Body of pancreas (tissue), 4 donors: ENCODE results near the gene CCDC148.

Experiments used
- POLR2A ChIP-seq, 3 donors: fragments of 450-650 bp; IDR thresholded peaks; one replicate each; pipeline ENCODE4 v1.6.1; 2016; ENCODE audit warnings: antibody characterized with exemption in 3 of 3, mild to moderate bottlenecking in 2 of 3
- TF ChIP-seq, protein P1 (sequence below), 7 experiments: fragments of 450-650 bp in 4 of 7; fragments of 200-600 bp in 3 of 7; sonication (generic) in 3 of 7; IDR thresholded peaks; one replicate each; pipeline ENCODE4 v1.5.1; 2016 to 2019; ENCODE audit warnings: antibody characterized with exemption in 7 of 7

DNA sequence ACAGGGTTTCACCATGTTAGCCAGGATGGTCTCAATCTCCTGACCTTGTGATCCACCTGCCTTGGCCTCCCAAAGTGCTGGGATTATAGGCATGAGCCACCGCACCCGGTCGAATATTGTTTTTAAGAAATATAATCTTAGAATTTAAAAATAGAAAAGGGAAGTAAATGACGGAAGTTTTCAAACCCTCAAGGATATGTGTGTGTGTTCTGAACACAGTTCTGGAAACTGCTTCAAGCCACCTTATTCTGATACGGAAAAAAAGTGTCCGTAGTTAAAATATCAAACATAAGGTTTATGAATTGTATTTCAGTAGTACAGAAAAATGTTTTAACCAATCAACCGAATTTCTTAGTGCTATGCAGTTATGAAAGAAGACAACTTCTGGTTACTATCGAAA is 239.0 kb downstream of the CCDC148 start:
- TF ChIP-seq, protein P1, sequence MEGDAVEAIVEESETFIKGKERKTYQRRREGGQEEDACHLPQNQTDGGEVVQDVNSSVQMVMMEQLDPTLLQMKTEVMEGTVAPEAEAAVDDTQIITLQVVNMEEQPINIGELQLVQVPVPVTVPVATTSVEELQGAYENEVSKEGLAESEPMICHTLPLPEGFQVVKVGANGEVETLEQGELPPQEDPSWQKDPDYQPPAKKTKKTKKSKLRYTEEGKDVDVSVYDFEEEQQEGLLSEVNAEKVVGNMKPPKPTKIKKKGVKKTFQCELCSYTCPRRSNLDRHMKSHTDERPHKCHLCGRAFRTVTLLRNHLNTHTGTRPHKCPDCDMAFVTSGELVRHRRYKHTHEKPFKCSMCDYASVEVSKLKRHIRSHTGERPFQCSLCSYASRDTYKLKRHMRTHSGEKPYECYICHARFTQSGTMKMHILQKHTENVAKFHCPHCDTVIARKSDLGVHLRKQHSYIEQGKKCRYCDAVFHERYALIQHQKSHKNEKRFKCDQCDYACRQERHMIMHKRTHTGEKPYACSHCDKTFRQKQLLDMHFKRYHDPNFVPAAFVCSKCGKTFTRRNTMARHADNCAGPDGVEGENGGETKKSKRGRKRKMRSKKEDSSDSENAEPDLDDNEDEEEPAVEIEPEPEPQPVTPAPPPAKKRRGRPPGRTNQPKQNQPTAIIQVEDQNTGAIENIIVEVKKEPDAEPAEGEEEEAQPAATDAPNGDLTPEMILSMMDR (IDR thresholded peaks at IDR 0.05) = no peak
- no peak for TF ChIP-seq POLR2A (IDR thresholded peaks at IDR 0.05)
